A549 (cell line): ENCODE results near the gene EFNA5. TPM values are rescaled to one million over a fixed set of nuclear protein-coding genes. Genes with fewer than 3 reads are reported as not detected.
A peak's percentile ranks its signal among the peaks of the same experiment; 100 is the strongest.

ENCODE experiments used
- ATAC-seq, 2 experiments: fragments of 200-7000 bp in 1 of 2; fragments of >200 bp in 1 of 2; cut with Nextera tagmentation in 1 of 2; cut with Tn5 transposase in 1 of 2; 3 replicates each; pipeline versions ENCODE4 v1.8.0 to v1.9.1; 2018 to 2020; ENCODE audit warnings: mild to moderate bottlenecking in 1 of 2, moderate library complexity in 1 of 2
- CTCF ChIA-PET: fragments of 300-600 bp; sonication (Branson Sonifier 250); formaldehyde crosslinking; extraction: SDS; loops from one replicate; lab custom pipeline; 2021; ENCODE audit warnings: antibody characterized with exemption, inconsistent platforms; lab: Yijun Ruan, JAX
- POLR2A ChIA-PET: fragments of 350-600 bp; formaldehyde crosslinking; extraction: SDS; loops from one replicate; lab custom pipeline; 2021; ENCODE audit warnings: antibody characterized with exemption, inconsistent platforms; lab: Yijun Ruan, JAX
- DNase-seq, 2 experiments: peaks; one replicate each; pipeline versions ENCODE4 v3.0.0 to v3.0.0-alpha.2; 2011 to 2016; ENCODE audit warnings: low read depth in 1 of 2, low spot score in 1 of 2
- FAIRE-seq: peaks from 2 replicates; lab custom pipeline; 2011; peaks lifted over from hg19 to GRCh38; lab: Jason Lieb, UNC
- H3K27ac ChIP-seq, 2 experiments: fragments of >200 bp; sonication (Bioruptor Twin); formaldehyde crosslinking; 3 replicates each; pipeline ENCODE4 v1.5.1; 2016 to 2017
- H3K4me1 ChIP-seq: fragments of >200 bp; sonication (Bioruptor Twin); formaldehyde crosslinking; 3 replicates; pipeline ENCODE4 v1.6.1; 2016
- H3K4me2 ChIP-seq: fragments of >200 bp; sonication (Bioruptor Twin); formaldehyde crosslinking; 3 replicates; pipeline ENCODE4 v1.6.1; 2016
- H3K4me3 ChIP-seq: fragments of >200 bp; sonication (Bioruptor Twin); formaldehyde crosslinking; 3 replicates; pipeline ENCODE4 v1.5.1; 2016
- H3K9me3 ChIP-seq: fragments of >200 bp; sonication (Bioruptor Twin); formaldehyde crosslinking; 3 replicates; pipeline ENCODE4 v1.6.1; 2016
- ATOH8 ChIP-seq: fragments of 250-450 bp; sonication (Bioruptor Pico); IDR thresholded peaks from 2 replicates; pipeline ENCODE4 v1.5.0; 2020; ENCODE audit warnings: low read depth, mild to moderate bottlenecking, moderate library complexity
- BCL3 ChIP-seq: fragments of >200 bp; sonication (Bioruptor Twin); formaldehyde crosslinking; IDR thresholded peaks from 3 replicates; pipeline ENCODE4 v1.6.1; 2016
- CBX2 ChIP-seq: fragments of 200-600 bp; sonication (generic); IDR thresholded peaks from 2 replicates; pipeline ENCODE4 v1.6.1; 2016; ENCODE audit warnings: low read depth, mild to moderate bottlenecking, borderline replicate concordance
- CHD2 ChIP-seq: fragments of 150-350 bp; IDR thresholded peaks from 2 replicates; pipeline ENCODE4 v1.6.1; 2014; ENCODE audit warnings: low read length; ENCODE audit not compliant: partially characterized antibody
- CHD4 ChIP-seq: fragments of 200-600 bp; sonication (generic); IDR thresholded peaks from 2 replicates; pipeline ENCODE4 v1.6.1; 2016; ENCODE audit warnings: antibody characterized with exemption, mild to moderate bottlenecking, borderline replicate concordance
- E2F6 ChIP-seq: IDR thresholded peaks from 2 replicates; pipeline ENCODE4 v1.6.1; 2012; ENCODE audit warnings: low read depth, borderline replicate concordance
- EHF ChIP-seq: fragments of 250-450 bp; sonication (Bioruptor Pico); IDR thresholded peaks from 2 replicates; pipeline ENCODE4 v1.5.0; 2020; ENCODE audit warnings: mild to moderate bottlenecking
- FOSB ChIP-seq: fragments of 250-450 bp; sonication (Bioruptor Pico); IDR thresholded peaks from 2 replicates; pipeline ENCODE4 v1.5.0; 2020; ENCODE audit warnings: mild to moderate bottlenecking, moderate library complexity
- FOSL2 ChIP-seq, 2 experiments: fragments of 450-650 bp in 1 of 2; fragments of >200 bp in 1 of 2; sonication (Bioruptor Twin) in 1 of 2; formaldehyde crosslinking; IDR thresholded peaks; 2 replicates each; pipeline versions ENCODE4 v1.5.0 to v1.6.1; 2016 to 2020; ENCODE audit warnings: mild to moderate bottlenecking in 1 of 2, moderate library complexity in 1 of 2
- GATA3 ChIP-seq: IDR thresholded peaks from 2 replicates; pipeline ENCODE4 v1.6.1; 2012; ENCODE audit warnings: borderline replicate concordance
- HES2 ChIP-seq: fragments of >200 bp; sonication (Bioruptor Twin); formaldehyde crosslinking; IDR thresholded peaks from 2 replicates; pipeline ENCODE4 v1.6.1; 2016
- KDM5A ChIP-seq: fragments of 200-600 bp; sonication (generic); IDR thresholded peaks from 2 replicates; pipeline ENCODE4 v1.6.1; 2016; ENCODE audit warnings: antibody characterized with exemption, mild to moderate bottlenecking
- MAFK ChIP-seq: fragments of 450-650 bp; IDR thresholded peaks from 2 replicates; pipeline ENCODE4 v1.6.1; 2014; ENCODE audit not compliant: partially characterized antibody
- MAX ChIP-seq: IDR thresholded peaks from 2 replicates; pipeline ENCODE4 v1.6.1; 2012
- MAZ ChIP-seq: fragments of 150-350 bp; IDR thresholded peaks from 2 replicates; pipeline ENCODE4 v1.6.1; 2014; ENCODE audit warnings: antibody characterized with exemption, low read depth, low read length, borderline replicate concordance
- PHF8 ChIP-seq: fragments of 200-600 bp; sonication (generic); IDR thresholded peaks from 2 replicates; pipeline ENCODE4 v1.6.1; 2016; ENCODE audit warnings: low read depth, mild to moderate bottlenecking, antibody characterized with exemption, moderate library complexity, borderline replicate concordance
- RAD21 ChIP-seq, 2 experiments: fragments of >200 bp in 1 of 2; sonication (Bioruptor Twin) in 1 of 2; formaldehyde crosslinking in 1 of 2; IDR thresholded peaks in 1 of 2; conservative IDR thresholded peaks in 1 of 2; 2 replicates in 1 of 2; 3 replicates in 1 of 2; pipeline ENCODE4 v1.6.1; 2012 to 2018; ENCODE audit warnings: inconsistent platforms in 1 of 2
- TP53 ChIP-seq: fragments of 250-450 bp; sonication (Bioruptor Pico); IDR thresholded peaks from 2 replicates; pipeline ENCODE4 v1.5.0; 2021; ENCODE audit warnings: mild to moderate bottlenecking, moderate library complexity
- ZSCAN20 ChIP-seq: fragments of 250-450 bp; sonication (Bioruptor Pico); IDR thresholded peaks from 2 replicates; pipeline ENCODE4 v1.8.0; 2022; ENCODE audit warnings: mild to moderate bottlenecking, moderate library complexity
- WGBS: methylation state at CpG from one replicate; pipeline ENCODE4 v1.1.6; 2017; ENCODE audit errors: missing lambda C conversion rate; 5-methylcytosine and 5-hydroxymethylcytosine counted together
- polyA plus RNA-seq, 4 experiments: library from polyadenylated mRNA; depleted of rRNA in 3 of 4; stranded (reverse); fragments of >200 nt; fragmentation: RNase III in 1 of 4; extraction: RNeasy Plus Mini Kit Qiagen cat#74134 plus additional on column Dnase treatment in 1 of 4; gene quantifications; 2 replicates in 3 of 4; 3 replicates in 1 of 4; pipeline ENCODE4 v1.2.3, GENCODE V29; 2011 to 2017

The EFNA5 gene
- polyA plus RNA-seq, 2 of the 4 experiments (the other 2 are of a cell fraction) = 8.5 to 20.7 TPM

- CTCF ChIA-PET = interaction anchor here (1.9 kb wide), 1 partner anchor 88 kb away, joined by 8 read pairs; no protein-coding TSS in a partner anchor
- WGBS = 84% methylated on average over 4 of the region's 4 CpGs
These were observed 186.5 kb downstream of the EFNA5 start for GRCh38 chr5:107484281-107484680.

GRCh38 chr5:107483231-107484024 is 187.3 kb downstream of the EFNA5 start:
- Histone ChIP-seq H3K4me3 (no peak overlapping the region), H3K27ac (peak overlapping the region in 1 of 2 experiments; percentile 5; a peak in 1 of 6 replicates), H3K4me1 (peaks cover 69% of the 10 kb centered on the region), H3K9me3 (no peaks in the 10 kb centered on the region), H3K4me2 (no peak overlapping the region)
- ATAC-seq = no peak
- FAIRE-seq = no peak
- ChIA-PET CTCF (interaction anchor here (1.9 kb wide), 1 partner anchor 88 kb away, joined by 8 read pairs; no protein-coding TSS in a partner anchor), POLR2A (no interaction called here)
- TF ChIP-seq MAZ = no peak
- no peak for TF ChIP-seq FOSB (CRISPR knock-in tag)
- TF ChIP-seq MAX = no peak
- no peak for TF ChIP-seq ATOH8
- no peak for TF ChIP-seq BCL3
- TF ChIP-seq KDM5A = no peak
- WGBS = 77% methylated on average over 5 of the region's 5 CpGs
- no peak for DNase-seq

More at GRCh38 chr5:107484281-107484680, 186.5 kb downstream of the EFNA5 start:
- no peak overlapping the region for H3K4me2 ChIP-seq
- peak overlapping the region in 1 of 2 experiments; percentile 5; a peak in 1 of 6 replicates for H3K27ac ChIP-seq
- no peak overlapping the region for H3K4me3 ChIP-seq
- H3K9me3 ChIP-seq = no peaks in the 10 kb centered on the region
- DNase-seq = no peak
- FAIRE-seq = no peak
- peaks cover 60% of the 10 kb centered on the region for H3K4me1 ChIP-seq
- no peak for ATAC-seq
- POLR2A ChIA-PET = no interaction called here
- TF ChIP-seq FOSL2 (IDR thresholded peaks at IDR 0.05) = no peak
- no peak for TF ChIP-seq FOSL2 (CRISPR knock-in tag; IDR thresholded peaks at IDR 0.05)
- no peak for TF ChIP-seq CBX2
- no peak for TF ChIP-seq EHF (CRISPR knock-in tag)
- TF ChIP-seq MAX = no peak
- no peak for TF ChIP-seq RAD21 (conservative IDR thresholded peaks at IDR 0.05 in 1 of 2, IDR thresholded peaks at IDR 0.05 in 1 of 2)
- TF ChIP-seq CHD2 = no peak
- no peak for TF ChIP-seq HES2
- no peak for TF ChIP-seq ZSCAN20 (CRISPR knock-in tag)

- H3K4me3 ChIP-seq = no peak overlapping the region
- FAIRE-seq = no peak
- no peak for DNase-seq
- 70% methylated on average over 6 of the region's 6 CpGs for WGBS
- TF ChIP-seq GATA3 (no peak), E2F6 (no peak), PHF8 (no peak), MAFK (no peak), CHD4 (no peak), TP53 (CRISPR knock-in tag) (no peak)
- TF ChIP-seq, all 56 proteins: peak for 0
- POLR2A ChIA-PET = no interaction called here
- Histone ChIP-seq H3K9me3 (no peaks in the 10 kb centered on the region), H3K4me1 (peaks cover 85% of the 10 kb centered on the region), H3K27ac (peak overlapping the region; percentile 60 to 69; a peak in 4 of 6 replicates), H3K4me2 (peak overlapping the region; percentile 60; the same call in 2 of the 3 replicates)
- ATAC-seq = no peak
- CTCF ChIA-PET = no interaction called here
These were observed 192.6 kb downstream of the EFNA5 start for GRCh38 chr5:107478068-107478641.
